Amniotic stem cell (primary cell): Measurements from ENCODE around the gene MCTP2.

Source experiments
- DNase-seq: peaks from one replicate; lab custom pipeline; 2025; lab: John Stamatoyannopoulos, UW

MCTP2 gene

DNA sequence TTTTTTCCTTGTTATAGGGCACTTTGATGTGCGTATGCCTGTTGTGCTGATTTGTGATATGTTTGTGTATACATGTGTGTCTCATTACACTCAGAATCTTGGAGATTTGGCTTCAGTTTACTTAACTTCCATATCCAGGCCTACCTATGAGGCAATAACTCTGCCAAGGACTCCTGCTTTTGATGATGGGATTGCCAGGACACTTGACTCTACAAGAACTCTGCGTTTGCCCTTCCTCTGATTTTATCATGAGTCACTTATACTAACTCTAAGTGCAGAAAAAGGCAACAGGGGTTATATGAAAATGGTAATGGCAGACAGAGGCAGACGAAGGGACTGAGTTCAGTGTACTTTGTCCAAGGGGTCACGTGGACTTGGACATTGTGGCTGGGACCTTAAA lies 33.6 kb downstream of the MCTP2 start:
- DNase-seq = no peak

DNA sequence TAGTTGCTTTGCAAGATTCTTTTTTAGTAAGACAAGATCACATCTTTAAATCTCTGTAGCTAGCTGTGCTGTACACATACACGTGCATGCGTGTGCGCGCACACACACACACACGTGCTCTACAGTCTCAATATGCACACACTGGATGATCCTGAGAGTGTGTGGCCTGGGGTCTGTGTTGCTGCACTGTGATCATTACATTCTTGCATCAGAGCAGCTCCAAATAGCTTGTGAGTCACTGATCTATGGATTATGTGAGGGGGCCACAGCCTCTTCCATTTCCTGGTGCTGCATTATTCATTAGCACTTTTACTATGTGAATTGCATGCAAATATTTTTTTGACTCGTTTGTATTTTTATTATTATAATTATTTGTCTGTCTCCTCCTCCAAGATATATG lies 34.6 kb downstream of the MCTP2 start:
- no peak for DNase-seq

DNA sequence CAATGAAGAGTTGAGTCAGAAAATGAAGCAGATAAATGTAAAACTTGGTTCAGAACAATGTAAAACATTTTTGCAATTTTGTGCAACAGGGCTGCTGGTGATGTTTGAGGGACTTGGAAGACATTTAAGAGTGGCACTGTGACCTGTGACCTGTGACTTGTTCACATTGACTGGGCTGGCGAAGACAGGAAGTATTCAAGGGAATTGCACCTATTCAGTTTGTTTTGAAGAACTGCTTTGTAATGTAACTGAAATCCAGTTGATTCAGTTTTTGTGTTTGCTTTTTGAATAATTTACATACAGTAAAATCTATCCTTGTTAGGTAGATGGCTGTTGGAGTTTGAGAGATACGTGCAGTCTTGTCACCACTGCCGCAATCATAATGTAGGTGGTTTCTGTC lies 35.4 kb downstream of the MCTP2 start:
- DNase-seq = no peak

DNA sequence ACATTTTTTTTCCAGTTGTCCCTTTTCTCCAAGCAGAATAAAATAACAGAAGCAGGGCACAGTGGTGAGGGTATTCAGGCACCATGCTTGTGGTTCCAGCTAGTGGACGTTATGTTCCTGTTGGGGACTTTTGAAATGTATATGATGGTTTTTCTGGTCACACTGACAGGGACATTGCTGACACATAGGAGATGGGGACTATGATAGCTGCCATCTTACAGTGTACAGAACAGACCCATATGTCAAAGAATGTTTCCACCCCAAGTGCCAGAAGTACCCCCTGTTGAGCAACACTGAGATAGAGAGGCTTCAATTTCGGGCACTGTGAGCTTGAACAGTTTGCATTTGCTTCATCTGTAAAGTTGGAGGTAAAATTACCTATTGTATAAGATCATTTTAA lies 38.6 kb downstream of the MCTP2 start:
- no peak for DNase-seq

DNA sequence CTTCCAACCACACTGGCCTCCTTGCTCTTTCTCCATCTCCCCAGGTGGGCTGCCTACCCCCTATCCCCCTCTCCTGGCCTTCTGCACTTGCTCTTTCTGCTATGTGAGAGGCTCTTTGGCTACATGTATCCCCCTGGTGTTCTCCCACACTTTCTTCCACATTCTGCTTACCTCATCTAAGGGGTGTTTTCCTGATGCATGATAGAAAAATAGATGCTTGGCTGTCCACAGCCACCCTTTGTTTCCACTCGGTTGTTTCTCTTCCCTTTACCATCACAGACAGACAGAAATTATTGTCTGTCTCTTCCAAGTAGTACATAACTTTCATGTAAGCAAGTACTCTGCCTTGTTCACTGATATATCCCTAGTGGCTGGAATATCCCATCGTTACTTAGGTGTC lies 39.2 kb downstream of the MCTP2 start:
- DNase-seq = no peak

DNA sequence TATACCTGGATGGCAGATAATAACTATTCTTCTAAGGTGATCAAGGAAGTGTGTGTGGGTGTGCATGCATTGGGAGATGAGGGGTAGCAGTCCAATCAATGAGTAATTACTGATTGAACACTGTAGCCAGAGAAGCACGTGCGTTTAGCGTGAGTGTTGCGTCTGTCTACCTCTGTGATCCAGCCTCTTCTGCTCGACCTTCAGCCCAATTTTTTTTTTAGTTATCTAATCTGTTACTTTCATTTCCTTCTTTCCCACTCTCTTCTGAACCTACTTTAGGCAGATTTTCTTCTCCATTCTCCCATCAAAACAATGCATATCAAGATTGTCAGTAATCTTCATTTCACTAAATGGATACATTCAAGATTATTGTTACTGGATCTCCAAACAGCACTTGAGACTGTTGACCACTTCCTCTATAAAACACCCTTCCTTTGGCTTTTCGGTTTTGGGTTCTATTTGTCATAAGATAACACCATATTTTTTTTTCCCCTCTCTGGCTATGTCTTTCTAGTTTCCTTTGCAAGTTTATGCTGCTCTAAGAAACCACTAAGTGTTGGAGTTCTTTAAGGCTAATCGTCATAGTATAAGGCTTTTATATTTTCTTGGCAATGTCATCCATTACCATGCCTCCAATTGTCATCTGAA lies 41.0 kb downstream of the MCTP2 start:
- DNase-seq = no peak

DNA sequence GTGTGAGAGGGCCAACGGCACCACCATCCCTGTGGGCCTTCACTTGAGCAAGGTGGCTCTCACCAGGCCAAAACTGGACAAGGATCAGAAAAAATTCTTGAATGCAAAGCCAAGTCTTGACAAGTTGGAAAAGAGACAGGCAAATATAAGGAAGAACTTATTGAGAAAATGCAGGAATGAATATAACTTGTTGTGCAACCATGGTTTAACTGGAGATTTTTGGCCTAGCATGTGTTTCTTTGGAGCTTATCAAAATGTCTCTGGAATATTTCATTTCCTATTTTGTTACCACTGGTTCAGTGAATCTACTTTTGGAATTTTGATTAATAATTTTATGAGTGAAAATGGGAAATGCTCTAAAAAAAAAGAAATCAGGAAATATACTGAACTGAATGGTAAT lies 42.5 kb downstream of the MCTP2 start:
- DNase-seq = no peak

DNA sequence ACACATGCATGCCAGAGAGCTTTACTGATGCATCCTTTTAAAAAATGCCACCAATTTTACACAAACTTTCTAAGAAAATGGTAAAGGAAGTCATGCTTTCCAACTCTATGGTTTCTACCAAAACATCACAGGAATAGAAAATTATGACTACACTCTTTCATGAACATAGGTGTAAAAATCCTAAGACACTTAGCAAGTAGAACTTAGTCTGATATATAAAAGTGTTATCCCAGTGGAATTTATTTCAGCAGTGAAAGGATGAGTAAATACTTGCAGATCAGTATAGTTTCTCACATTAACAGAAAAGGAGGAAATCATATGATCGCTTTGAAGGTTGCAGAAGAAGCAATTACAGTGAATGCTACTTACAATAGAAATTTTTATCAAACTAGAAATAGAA lies 43.4 kb downstream of the MCTP2 start:
- DNase-seq = no peak

DNA sequence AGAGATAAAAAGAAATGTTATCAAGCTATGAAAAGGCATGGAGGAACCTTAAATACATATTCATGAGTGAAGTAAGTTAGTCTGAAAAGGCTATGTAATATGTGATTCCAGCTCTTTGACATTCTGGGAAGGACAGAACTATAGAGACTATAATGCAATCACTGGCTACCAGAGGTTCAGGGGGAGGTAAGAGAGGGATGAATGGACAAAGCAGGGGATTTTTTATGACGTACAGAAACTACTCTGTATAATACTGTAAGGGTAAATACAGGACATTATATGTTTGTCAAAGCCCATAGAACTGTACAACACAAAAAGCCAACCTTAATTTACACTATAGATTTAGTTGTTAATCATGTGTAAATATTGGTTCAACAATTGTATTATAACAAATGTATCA lies 46.1 kb downstream of the MCTP2 start:
- no peak for DNase-seq

DNA sequence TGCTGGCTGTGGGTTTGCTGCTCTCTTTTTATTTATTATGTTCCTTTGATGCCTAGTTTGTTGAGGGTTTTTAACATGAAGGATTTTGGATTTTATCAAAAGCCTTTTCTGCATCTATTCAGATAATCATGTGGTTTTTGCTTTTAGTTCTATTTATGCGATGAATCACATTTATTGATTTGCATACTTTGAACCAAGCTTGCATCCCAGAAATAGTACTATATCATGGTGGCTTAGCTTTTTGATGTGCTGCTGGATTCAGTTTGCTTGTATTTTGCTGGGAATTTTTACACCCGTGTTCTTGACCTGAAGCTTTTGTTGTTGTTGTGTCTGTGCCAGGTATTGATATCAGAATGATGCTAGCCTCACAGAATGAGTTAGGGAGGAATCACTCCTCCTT lies 48.4 kb downstream of the MCTP2 start:
- no peak for DNase-seq

DNA sequence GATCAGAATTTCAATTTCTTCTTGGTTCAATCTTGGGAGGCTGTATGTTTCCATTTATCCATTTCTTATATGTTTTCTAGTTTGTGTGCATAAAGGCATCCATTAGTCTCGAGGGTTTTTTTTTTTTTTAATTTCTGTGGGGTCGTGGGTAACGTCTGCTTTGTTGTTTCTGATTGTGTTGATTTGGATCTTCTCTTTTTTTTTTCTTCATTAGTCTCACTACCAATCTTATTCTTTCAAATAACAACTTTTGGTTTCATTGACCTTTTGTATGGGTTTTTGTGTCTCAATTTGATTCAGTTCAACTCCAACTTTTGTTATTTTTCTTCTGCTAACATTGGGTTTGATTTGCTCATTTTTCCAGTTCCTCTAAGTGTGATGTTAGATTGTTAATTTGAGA lies 48.9 kb downstream of the MCTP2 start:
- no peak for DNase-seq

DNA sequence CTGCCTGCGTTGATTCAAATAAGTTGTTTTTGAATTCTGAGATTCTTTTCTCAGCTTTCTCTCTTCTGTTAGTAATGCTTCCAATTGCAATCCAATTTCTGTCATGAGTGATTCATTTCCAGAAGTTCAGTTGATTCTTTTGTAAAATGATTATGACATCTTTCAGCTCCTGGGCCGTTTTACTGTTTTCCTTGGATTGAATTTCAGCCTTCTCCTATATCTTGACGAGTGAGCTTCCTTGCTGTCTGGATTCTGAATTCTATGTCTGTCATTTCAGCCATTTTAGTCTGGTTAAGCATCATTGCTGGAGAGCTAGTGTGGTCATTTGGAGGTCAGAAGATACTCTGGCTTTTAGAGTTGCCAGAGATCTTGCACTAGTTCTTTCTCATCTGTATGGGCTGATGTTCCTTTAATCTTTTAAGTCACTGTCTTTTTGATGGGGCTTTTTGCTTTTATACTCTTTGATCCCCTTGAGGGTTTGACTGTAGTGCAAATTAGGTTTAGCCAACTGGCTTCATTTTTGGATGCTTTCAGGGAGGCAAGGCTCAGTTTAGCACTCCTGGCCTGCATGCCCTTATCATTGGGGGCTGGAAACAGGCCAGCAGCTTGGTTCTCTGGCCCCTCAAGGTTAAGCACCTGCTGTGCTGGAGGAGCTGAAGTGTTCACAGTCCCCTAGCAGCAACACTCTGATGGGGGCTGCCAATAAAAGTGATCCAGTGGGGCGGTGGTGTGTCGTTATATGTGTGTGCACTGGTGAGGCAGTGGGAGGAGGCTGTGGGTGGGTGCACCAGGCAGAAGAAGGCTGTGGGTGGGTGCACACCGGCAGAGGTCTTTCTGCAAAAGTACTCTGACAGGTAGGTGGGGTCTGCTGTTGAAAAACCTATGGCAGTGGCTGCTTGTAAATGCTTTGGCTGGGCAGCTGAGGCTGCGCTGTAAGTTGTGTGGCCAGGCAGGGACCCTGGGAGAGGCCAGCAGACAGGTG lies 51.2 kb downstream of the MCTP2 start:
- DNase-seq = no peak

DNA sequence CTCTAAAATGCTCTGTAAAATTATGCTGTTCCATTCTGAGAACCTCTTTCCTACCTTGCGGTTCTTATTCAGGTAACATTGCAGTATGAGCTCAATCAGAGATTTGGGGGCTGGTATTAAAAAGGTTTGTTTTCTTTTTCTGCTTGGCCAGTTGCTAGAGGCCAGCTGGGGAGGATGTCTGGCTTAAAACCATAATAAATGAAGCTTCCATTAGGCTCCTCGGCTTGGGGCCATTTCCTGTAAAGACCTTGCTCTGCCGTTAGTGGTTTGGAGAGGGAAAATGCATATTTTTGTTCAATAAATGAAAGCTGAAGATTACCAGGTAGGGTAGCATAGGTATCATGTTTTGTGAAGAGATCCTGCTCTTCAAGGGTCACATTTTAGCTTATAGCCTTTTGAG lies 55.2 kb downstream of the MCTP2 start:
- no peak for DNase-seq

DNA sequence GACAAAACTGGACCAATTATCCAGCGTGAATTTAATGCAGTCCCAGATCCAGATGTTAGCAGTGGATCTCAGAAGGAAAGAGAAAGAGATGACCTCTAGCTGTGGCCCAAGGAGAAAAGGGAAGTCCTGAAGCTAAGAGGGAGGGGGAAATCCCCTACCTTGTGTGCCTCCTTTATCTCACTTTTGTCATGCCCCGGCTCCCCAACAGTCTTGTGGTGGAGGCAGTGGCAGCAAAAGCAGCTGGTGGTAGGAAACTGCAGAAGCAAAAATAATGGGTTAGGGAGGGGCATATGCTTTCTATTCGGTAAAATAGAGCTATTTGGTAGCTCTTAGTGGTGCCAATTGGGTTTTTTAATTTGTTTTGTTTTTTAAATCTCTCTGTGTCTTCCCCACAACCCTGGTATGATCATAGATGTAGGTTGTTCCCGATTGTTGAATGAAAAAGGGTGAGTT lies 56.5 kb downstream of the MCTP2 start:
- DNase-seq = no peak

DNA sequence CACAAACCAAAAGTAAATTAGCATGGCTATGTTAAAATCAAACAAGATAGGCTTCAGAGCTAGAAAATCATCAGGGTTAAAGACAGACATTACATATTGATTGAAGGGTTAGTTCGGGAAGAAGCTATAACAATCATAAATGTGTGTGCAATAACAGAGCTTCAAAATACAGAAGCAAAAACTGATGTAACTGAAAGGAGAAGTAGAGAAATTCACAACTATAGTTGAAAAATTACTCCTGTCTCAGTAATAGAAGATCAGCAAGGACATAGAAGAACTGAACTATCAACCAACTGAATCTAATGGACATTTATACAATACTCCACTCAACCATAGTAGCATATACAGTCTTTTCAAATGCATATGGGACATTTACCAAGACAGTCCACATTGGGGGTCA lies 59.4 kb downstream of the MCTP2 start:
- no peak for DNase-seq

DNA sequence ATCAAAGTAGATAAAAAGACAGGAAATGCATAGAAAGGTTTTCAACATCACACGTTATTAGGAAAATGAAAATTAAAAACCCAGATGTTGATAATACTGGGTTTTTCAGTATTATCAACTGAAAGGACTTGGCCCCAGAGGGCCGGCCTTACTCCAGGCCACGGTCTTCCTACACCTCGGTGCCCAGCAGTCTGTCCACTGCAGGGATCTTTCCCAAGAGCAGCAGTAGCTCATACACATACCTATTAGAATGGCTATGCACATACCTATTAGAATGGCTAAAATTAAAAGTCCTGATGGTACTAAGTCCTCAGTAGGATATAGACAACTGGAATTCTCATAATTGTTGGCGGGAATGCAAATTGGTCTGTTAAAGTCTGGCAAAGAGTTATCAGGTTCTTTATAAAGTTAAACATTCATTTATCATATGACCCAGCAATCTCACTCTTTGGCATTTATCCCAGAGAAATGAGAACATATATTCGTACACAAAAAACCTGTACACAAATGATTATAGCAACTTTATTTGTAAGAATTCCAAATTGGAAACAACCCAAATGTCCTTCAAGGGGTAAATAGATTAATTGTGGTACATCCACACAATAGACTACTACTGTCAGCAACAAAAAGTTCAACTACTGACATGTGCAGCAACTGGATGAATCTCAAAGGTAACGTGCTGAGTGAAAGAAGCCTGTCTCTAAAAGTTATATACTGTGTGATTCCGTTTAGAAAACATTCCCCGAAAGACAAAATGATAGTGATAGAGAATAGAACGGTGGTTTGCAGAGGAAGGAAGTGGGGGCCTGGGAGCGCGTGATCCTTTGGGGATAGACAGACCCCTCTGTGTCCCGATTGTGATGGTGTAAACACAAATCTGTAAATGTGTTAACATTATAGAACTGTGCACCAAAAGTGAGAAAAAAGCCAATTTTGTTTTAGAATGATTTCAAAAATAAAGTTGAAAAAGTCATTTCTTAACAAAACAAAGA lies 62.3 kb downstream of the MCTP2 start:
- DNase-seq = no peak

DNA sequence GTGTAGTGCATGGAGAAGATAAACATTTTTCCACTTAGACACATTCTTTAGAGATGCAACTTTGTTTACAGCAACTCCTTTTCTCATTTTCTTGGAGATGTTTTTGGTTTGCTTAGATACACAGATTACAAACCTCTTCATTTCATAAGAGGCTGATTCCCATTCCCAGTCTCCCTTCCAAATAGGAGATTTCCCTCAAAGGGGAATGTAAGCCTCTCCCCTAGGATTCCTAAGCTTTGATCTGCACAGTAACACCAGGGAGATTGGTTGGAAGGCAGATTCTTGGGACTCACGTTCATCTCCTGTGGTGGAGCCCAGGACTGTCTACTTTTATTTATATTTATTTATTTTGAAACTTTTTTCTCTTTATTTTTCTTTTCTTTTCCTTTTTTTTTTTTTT lies 63.2 kb downstream of the MCTP2 start:
- DNase-seq = no peak

DNA sequence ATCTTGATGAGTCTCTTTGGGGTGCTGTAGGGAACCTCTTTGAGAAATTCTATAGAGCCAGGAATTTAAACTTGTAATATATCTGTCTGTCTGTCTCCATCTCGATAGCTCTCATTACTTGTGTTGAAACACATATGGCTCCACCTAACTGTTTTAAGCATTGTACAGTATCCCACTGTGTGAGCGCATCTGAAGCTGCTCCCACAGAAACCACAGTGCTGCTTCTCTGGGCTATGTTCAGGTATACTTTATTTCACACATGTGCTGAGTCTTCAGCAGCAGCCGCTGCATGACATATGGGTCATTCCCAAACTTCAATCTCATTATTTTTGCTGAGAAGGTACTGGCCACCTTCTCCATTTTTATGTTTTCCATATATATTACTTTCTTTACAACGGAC lies 63.9 kb downstream of the MCTP2 start:
- DNase-seq = no peak

DNA sequence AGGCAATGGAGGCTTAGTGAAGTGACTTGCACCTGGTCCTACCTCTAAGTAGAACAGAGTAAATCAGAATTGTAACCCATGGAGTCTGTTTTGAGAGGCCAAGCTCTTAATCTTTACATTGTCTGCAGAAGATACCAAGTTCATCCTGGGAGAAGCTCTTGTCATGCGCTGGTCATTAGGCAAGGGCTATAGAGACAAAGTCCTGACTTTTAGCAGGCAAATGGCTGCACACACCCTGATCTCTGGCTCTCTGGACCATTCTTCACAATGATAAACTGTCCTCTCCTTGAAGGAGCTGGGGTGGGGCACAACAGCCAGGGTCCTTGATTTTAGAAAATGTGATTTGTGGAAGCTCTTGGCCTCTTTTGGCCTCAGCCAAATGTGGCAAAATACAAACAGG lies 65.4 kb downstream of the MCTP2 start:
- no peak for DNase-seq

DNA sequence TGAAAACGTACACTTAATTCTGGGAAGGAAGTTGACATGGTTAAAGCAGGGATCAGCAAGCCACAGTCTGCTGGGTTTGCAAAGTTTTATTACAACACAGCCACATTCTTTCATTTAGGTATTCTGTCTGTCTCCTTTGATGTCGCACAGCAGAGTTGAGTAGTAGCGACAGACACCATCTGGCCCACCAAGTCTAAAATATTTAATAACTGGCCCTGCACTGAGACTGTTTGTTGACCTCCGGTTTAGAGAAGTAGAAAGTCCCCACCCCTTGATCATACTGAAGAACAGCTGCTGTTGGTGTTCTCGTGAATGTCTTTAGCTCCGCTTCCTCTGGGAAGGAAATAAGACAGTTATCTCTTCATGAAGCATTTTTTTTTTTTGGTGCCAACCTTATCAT lies 66.2 kb downstream of the MCTP2 start:
- no peak for DNase-seq

DNA sequence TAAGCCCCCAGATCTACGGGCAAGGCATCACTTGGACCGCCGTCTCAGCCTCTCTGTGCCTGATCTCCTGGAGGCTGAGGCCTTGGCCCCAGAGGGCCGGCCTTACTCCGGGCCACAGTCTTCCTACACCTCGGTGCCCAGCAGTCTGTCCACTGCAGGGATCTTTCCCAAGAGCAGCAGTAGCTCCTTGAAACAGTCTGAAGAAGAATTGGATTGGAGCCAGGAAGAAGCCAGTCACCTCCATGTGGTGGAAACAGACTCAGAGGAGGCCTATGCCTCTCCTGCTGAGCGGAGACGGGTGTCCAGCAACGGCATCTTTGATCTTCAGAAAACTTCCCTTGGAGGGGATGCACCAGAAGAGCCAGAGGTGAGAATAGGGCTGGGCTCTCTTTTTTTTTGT lies 67.0 kb downstream of the MCTP2 start:
- no peak for DNase-seq

DNA sequence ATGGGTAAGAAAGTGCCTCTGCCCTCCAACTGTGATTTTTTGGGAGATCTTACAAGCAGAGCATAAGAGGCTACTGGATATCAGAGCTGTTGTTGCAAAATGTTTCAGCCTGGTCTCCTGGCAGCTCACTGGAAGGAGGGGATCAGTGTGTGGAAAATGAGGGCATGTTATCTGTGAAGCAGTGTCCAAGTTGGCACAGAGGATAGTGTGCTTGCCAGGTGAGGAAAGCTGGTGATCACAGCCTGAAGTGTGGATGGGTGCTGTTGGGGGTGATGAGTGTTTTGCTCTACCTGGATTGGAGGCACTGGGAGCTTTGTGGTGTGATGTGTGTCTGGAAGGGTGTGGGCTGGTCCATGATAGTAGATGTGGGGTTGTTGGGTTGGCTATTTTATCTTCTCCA lies 69.3 kb downstream of the MCTP2 start:
- no peak for DNase-seq
